ENCODE results near the gene UBE2G1. TPM values are rescaled to one million over a fixed set of nuclear protein-coding genes. Genes with fewer than 3 reads are reported as not detected.

The UBE2G1 gene
- total and polyA plus RNA-seq, 2 of the 13 experiments (the other 11 are each of a cell fraction or from before 2014, with no cell fraction given), result 27.9 to 42.6 TPM

DNA sequence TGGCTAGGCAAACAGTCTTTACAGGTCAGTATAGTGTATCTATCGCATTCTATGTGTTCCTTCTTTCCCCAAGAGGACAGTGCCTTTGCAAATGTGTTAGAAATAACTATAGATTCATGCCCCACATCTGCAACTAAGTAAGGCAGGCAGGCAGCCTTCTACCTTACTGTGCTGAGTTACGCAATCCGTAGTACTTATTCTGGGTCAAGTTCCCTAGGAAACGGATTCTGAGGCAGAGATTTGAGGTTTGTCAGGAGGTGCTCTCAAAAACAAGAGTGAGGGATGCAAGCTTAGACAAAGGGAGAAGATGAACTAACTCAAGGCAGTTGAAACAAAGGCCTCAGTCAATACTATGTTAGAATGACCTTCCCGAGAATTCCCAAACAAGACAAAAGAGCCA lies 90.0 kb downstream of the UBE2G1 start:
- BruUV-seq (replicated peaks), result no TSS peak
- intact Hi-C loops (cut with micrococcal nuclease; ENCODE audit: unreplicated experiment) (no loop called here), in situ Hi-C loops (cut with HindIII; ENCODE audit: extremely low pct_ligation_motif_present, low pct_unique_long_range_greater_than_20kb) (no loop called here)
- CTCF ChIA-PET (ENCODE audit: low intra/inter-chr PET ratio, low total read pairs), result no interaction called here
- no peak overlapping the region for H3K27ac ChIP-seq (ENCODE audit: extremely low read length, insufficient read depth, low read length)
- POLR2A ChIA-PET, result no interaction called here
- ATAC-seq, result no peak
- no peak overlapping the region for H3K4me3 ChIP-seq (replicated peaks in 1 of 3; ENCODE audit: insufficient read depth in 1 of 3, low read depth in 2 of 3, low read length in 3 of 3)
- peaks cover 0 to 33% of the 10 kb centered on the region in 2 experiments; a peak in 4 of 5 replicates for H3K36me3 ChIP-seq (replicated peaks in 1 of 2; ENCODE audit: control insufficient read depth in 1 of 2, insufficient read depth in 2 of 2, low read length in 2 of 2)
- no peaks in the 10 kb centered on the region for H3K27me3 ChIP-seq (ENCODE audit: control insufficient read depth in 1 of 2, insufficient read depth in 2 of 2, low read length in 2 of 2)
- DNase-seq (ENCODE audit: low spot score), result no peak
- H2AFZ ChIP-seq (ENCODE audit: low read length), result no peak overlapping the region
- 95% methylated on average over 5 of the region's 5 CpGs for WGBS (ENCODE audit: low lambda C conversion rate)
- H3K79me2 ChIP-seq (ENCODE audit: insufficient read depth, low read length), result peaks cover 2% of the 10 kb centered on the region
- FAIRE-seq, result no peak
- H3K4me1 ChIP-seq (ENCODE audit: insufficient read depth, low read length), result no peaks in the 10 kb centered on the region
- no peaks in the 10 kb centered on the region for H4K20me1 ChIP-seq (ENCODE audit: insufficient read depth, low read length)
- no peaks in the 10 kb centered on the region for H3K9me3 ChIP-seq (ENCODE audit: low read length)
- no peak overlapping the region for H3K9ac ChIP-seq (ENCODE audit: insufficient read depth, low read depth, low read length)
- TF ChIP-seq, protein P1, sequence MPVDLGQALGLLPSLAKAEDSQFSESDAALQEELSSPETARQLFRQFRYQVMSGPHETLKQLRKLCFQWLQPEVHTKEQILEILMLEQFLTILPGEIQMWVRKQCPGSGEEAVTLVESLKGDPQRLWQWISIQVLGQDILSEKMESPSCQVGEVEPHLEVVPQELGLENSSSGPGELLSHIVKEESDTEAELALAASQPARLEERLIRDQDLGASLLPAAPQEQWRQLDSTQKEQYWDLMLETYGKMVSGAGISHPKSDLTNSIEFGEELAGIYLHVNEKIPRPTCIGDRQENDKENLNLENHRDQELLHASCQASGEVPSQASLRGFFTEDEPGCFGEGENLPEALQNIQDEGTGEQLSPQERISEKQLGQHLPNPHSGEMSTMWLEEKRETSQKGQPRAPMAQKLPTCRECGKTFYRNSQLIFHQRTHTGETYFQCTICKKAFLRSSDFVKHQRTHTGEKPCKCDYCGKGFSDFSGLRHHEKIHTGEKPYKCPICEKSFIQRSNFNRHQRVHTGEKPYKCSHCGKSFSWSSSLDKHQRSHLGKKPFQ (CRISPR knock-in tag; IDR thresholded peaks at IDR 0.05; ENCODE audit: insufficient replicate concordance), result no peak
- TF ChIP-seq CEBPG (CRISPR knock-in tag; IDR thresholded peaks at IDR 0.05) (peak; percentile 60), CEBPB (IDR thresholded peaks at IDR 0.05; ENCODE audit: borderline replicate concordance, low read depth, low read length) (peak; percentile 87), NR0B2 (CRISPR knock-in tag; IDR thresholded peaks at IDR 0.05) (no peak)
- TF ChIP-seq, protein P2, sequence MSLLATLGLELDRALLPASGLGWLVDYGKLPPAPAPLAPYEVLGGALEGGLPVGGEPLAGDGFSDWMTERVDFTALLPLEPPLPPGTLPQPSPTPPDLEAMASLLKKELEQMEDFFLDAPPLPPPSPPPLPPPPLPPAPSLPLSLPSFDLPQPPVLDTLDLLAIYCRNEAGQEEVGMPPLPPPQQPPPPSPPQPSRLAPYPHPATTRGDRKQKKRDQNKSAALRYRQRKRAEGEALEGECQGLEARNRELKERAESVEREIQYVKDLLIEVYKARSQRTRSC (CRISPR knock-in tag; IDR thresholded peaks at IDR 0.05; ENCODE audit: low read depth), result no peak
- TF ChIP-seq, protein P3, sequence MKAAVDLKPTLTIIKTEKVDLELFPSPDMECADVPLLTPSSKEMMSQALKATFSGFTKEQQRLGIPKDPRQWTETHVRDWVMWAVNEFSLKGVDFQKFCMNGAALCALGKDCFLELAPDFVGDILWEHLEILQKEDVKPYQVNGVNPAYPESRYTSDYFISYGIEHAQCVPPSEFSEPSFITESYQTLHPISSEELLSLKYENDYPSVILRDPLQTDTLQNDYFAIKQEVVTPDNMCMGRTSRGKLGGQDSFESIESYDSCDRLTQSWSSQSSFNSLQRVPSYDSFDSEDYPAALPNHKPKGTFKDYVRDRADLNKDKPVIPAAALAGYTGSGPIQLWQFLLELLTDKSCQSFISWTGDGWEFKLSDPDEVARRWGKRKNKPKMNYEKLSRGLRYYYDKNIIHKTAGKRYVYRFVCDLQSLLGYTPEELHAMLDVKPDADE (CRISPR knock-in tag; IDR thresholded peaks at IDR 0.05), result no peak
- H3K4me2 ChIP-seq (ENCODE audit: low read depth, low read length), result no peak overlapping the region

Data from HepG2 (cell line).